ENCODE results near the gene LY6G6C. TPM values are rescaled to one million over a fixed set of nuclear protein-coding genes. Genes with fewer than 3 reads are reported as not detected.

Gene LY6G6C
- total RNA-seq, 2 donors from 2014 or later, result not detected

- H3K36me3 Mint-ChIP-seq (ENCODE audit: low read depth), result peaks cover 5% of the 10 kb centered on the region
- H3K4me3 Mint-ChIP-seq, result peak overlapping the region; percentile 96
- peak overlapping the region; percentile 75 for H3K27ac Mint-ChIP-seq
- H3K27me3 Mint-ChIP-seq, result no peaks in the 10 kb centered on the region
- peaks cover 40% of the 10 kb centered on the region for H3K4me1 Mint-ChIP-seq
- no peak for DNase-seq
- no peak for ATAC-seq
- H3K9me3 ChIP-seq (ENCODE audit: control insufficient read depth, low read length, poor library complexity, severe bottlenecking), result no peaks in the 10 kb centered on the region
These were observed 6.4 kb upstream of the LY6G6C start for GRCh38 chr6:31727717-31728671.

DNA sequence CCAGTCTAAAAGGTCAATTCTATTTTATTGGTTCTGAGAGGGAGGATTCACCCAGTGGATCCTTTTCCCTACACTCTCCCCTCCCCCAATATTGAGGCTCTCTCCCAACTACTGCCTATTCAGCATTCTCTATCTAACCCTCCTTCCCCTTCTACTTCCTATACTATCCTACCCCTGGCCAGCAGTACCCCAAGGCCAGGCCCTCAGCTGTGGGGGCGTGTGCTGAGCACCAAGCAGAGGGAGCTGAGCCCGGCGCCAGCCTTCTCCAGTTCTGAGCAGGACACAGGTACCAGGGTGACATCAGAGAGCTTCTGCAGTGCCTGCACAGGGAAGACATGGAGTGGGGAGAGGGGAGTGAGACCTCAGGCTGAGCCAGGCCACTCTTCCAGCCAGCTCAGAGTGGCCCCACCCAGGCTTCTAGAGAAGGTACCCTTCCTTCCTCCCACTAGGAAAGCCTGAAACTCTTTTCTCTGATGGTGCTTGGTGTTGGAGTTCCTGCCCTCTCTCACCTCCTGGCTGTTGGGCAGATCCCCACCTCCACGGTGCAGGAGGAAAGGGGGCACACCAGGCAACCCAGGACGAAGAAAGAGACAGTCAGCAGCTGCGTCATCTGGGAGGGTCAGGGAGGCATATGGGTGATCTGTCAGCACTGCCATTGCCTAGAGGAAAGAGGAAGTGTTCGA is 5.6 kb upstream of the LY6G6C start:
- H3K9me3 ChIP-seq (ENCODE audit: control insufficient read depth, low read length, poor library complexity, severe bottlenecking), result no peaks in the 10 kb centered on the region
- Mint-ChIP-seq H3K27me3 (no peaks in the 10 kb centered on the region), H3K4me3 (peak overlapping the region; percentile 74), H3K4me1 (peaks cover 40% of the 10 kb centered on the region), H3K27ac (peak overlapping the region; percentile 75), H3K36me3 (ENCODE audit: low read depth) (peaks cover 5% of the 10 kb centered on the region)
- ATAC-seq (peak; percentile 41), DNase-seq (no peak)

DNA sequence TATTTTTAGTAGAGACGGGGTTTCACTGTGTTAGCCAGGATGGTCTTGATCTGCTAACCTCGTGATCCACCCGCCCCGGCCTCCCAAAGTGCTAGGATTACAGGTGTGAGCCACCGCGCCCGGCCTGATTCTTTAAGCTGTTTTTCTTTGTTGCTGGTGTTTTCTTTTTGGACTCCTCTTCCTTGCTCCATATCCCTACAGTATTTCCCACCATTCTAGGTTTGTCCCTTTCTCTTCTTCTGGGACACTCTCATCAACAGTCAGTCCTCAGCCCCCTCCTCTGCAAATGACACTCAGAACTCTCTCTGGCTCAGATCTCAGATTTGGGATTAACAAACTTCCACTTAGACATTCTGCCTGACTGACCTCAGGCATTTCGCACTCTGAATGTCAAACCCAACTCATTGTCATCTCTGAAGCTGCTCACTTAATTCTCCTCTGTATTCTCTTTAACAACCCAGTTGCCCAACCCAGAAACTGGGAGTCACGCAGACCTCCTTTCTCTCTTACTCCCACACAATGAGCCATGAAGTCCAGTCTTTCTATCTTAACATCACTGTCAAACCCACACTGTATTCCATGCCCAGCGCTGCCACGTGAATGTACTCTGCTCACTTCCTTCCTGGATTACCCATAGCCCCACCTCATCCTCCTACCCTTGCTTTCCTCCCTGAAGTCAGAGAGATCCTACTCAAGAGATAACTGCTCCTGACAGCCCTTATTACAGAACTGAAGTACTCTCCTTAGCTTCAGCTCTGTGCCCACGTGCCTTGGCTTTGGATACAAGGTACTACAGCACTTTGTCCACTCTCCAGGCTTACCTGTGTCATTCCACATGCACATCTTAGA is 4.2 kb upstream of the LY6G6C start:
- no peak for DNase-seq
- Mint-ChIP-seq H3K36me3 (ENCODE audit: low read depth) (peaks cover 8% of the 10 kb centered on the region), H3K4me3 (no peak overlapping the region), H3K4me1 (peaks cover 40% of the 10 kb centered on the region), H3K27me3 (no peaks in the 10 kb centered on the region), H3K27ac (peak overlapping the region; percentile 85)
- H3K9me3 ChIP-seq (ENCODE audit: control insufficient read depth, low read length, poor library complexity, severe bottlenecking), result no peaks in the 10 kb centered on the region
- no peak for ATAC-seq

DNA sequence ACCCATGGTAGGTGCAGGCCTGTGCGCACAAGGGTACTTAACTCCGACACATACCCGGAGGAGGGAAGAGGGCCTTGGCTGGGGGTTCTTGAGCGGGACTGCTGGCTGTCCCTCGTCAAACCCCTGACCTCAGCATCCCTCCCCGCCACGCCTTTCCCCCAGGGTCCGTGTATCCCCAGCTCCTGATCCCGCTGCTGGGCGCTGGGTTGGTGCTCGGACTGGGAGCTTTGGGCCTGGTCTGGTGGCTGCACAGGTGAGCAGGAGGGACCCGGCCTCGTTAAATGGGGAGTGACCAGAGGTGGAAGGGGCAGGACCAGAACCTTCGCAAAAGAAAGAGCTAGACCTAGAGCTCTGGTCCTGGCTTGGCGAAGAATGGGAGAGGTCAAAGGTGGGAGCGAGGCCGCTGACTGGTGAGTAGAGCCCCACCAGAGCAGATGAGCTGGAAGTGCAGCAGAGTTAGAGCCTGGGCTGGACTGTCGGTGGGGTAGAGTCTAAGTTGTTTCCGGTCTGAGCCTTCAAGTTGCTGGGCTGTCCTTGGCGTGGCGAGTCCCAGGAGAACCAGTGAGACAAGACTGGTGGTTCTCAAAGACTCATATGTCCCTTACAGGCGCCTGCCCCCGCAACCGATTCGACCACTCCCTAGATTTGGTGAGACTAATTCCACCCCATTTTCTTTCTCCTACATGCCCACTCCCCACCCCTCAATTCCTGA is 2.6 kb upstream of the LY6G6C start:
- peaks cover 5% of the 10 kb centered on the region for H3K36me3 Mint-ChIP-seq (ENCODE audit: low read depth)
- H3K4me1 Mint-ChIP-seq, result peaks cover 31% of the 10 kb centered on the region
- ATAC-seq (no peak), DNase-seq (no peak)
- H3K27ac Mint-ChIP-seq, result no peak overlapping the region
- H3K9me3 ChIP-seq (ENCODE audit: control insufficient read depth, low read length, poor library complexity, severe bottlenecking), result no peaks in the 10 kb centered on the region
- no peaks in the 10 kb centered on the region for H3K27me3 Mint-ChIP-seq
- H3K4me3 Mint-ChIP-seq, result no peak overlapping the region

DNA sequence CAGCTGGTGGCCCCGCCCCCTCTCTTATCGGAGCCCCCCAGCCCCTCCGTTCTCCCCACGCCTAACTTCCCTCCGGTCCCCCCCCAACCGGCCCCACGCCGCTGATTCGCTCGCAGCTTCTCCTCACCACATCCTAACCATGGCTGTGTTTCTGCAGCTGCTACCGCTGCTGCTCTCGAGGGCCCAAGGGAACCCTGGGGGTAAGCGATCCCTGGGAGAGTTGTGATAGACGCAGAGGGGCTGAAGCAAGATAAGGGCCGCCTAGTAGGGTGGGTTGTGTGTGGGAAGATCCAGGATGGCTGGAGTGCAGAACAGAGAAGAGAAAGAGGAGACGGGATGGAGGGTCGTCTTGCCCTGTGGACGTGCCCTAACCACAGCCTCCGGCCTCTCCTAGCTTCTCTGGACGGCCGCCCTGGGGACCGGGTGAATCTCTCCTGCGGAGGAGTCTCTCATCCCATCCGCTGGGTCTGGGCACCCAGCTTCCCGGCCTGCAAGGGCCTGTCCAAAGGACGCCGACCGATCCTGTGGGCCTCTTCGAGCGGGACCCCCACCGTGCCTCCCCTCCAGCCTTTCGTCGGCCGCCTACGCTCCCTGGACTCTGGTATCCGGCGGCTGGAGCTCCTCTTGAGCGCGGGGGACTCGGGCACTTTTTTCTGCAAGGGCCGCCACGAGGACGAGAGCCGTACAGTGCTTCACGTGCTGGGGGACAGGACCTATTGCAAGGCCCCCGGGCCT is 1.9 kb upstream of the LY6G6C start, which contains the start of gene MPIG6B:
TSS of gene MPIG6B (plus strand) at position 129 of the 735 bp plus-strand sequence. CDS start at position 140, 11 bp downstream.
- H3K27me3 Mint-ChIP-seq, result no peaks in the 10 kb centered on the region
- H3K9me3 ChIP-seq (ENCODE audit: control insufficient read depth, low read length, poor library complexity, severe bottlenecking), result no peaks in the 10 kb centered on the region
- no peak within 1 kb of the TSS for H3K4me3 Mint-ChIP-seq
- H3K4me1 Mint-ChIP-seq, result peaks cover 33% of the 10 kb centered on the region
- no peak for DNase-seq
- peaks cover 5% of the 10 kb centered on the region for H3K36me3 Mint-ChIP-seq (ENCODE audit: low read depth)
- no peak for ATAC-seq
- no peak within 1 kb of the TSS for H3K27ac Mint-ChIP-seq

DNA sequence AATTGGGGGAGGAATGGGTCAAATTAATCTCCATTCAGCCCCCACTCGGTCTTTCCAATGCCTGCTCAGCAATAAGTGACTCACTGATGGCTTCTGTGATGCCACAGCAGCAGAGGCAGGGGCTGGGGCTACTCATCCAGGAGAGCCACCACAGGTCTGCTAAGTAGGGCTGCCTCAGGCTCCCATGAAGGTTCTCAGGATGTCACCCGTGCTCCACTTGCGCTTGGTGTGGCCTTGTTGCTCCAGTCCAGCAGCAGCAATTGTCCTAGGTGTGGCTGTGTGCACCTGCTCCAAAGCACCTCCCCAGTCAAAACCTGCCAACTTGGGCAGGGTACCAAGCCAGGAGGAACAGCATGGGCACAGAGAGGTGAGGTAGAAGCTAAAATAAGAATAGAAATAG is 627 bp upstream of the LY6G6C start:
- no peak for ATAC-seq
- peaks cover 27% of the 10 kb centered on the region for H3K4me1 Mint-ChIP-seq
- H3K36me3 Mint-ChIP-seq (ENCODE audit: low read depth), result peaks cover 5% of the 10 kb centered on the region
- H3K9me3 ChIP-seq (ENCODE audit: control insufficient read depth, low read length, poor library complexity, severe bottlenecking), result no peaks in the 10 kb centered on the region
- no peaks in the 10 kb centered on the region for H3K27me3 Mint-ChIP-seq
- no peak overlapping the region for H3K27ac Mint-ChIP-seq
- no peak for DNase-seq
- no peak overlapping the region for H3K4me3 Mint-ChIP-seq

GRCh38 chr6:31720196-31720770 is 1.3 kb downstream of the LY6G6C start:
- ATAC-seq, result no peak
- DNase-seq, result no peak
- Mint-ChIP-seq H3K27me3 (no peaks in the 10 kb centered on the region), H3K36me3 (ENCODE audit: low read depth) (peaks cover 3% of the 10 kb centered on the region), H3K4me3 (no peak overlapping the region), H3K4me1 (peaks cover 11% of the 10 kb centered on the region), H3K27ac (no peak overlapping the region)
- no peaks in the 10 kb centered on the region for H3K9me3 ChIP-seq (ENCODE audit: control insufficient read depth, low read length, poor library complexity, severe bottlenecking)

DNA sequence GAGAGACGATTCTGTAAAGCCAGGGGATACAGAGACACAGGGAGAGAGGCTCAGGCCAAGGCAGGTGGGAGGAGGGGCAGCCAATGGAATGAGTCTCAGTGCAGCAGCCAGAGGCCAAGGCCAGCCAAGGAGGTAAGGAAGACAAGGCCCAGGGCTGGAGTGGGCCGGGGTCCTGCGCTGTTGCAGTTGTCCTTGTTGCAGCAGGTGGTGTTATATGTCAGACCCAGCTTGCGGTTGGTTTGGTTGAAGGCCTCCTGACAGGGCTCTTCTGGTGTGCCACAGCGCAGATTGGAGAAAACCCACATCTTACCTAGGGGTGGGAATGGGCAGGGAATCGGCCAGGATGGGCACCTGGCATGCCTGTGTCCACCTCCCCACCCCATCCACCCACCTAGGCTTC is 2.5 kb downstream of the LY6G6C start:
- Mint-ChIP-seq H3K27ac (peak overlapping the region; percentile 63), H3K27me3 (no peaks in the 10 kb centered on the region), H3K36me3 (ENCODE audit: low read depth) (peaks cover 3% of the 10 kb centered on the region), H3K4me1 (peaks cover 13% of the 10 kb centered on the region), H3K4me3 (no peak overlapping the region)
- ATAC-seq (no peak), DNase-seq (no peak)
- H3K9me3 ChIP-seq (ENCODE audit: control insufficient read depth, low read length, poor library complexity, severe bottlenecking), result no peaks in the 10 kb centered on the region

- Mint-ChIP-seq H3K4me3 (no peak overlapping the region), H3K36me3 (ENCODE audit: low read depth) (peaks cover 3% of the 10 kb centered on the region), H3K27me3 (peaks cover under 1% of the 10 kb centered on the region), H3K27ac (peak overlapping the region; percentile 63), H3K4me1 (peaks cover 12% of the 10 kb centered on the region)
- ATAC-seq, result no peak
- DNase-seq, result no peak
- H3K9me3 ChIP-seq (ENCODE audit: control insufficient read depth, low read length, poor library complexity, severe bottlenecking), result no peaks in the 10 kb centered on the region
These were observed 3.3 kb downstream of the LY6G6C start for GRCh38 chr6:31718265-31718664.

DNA sequence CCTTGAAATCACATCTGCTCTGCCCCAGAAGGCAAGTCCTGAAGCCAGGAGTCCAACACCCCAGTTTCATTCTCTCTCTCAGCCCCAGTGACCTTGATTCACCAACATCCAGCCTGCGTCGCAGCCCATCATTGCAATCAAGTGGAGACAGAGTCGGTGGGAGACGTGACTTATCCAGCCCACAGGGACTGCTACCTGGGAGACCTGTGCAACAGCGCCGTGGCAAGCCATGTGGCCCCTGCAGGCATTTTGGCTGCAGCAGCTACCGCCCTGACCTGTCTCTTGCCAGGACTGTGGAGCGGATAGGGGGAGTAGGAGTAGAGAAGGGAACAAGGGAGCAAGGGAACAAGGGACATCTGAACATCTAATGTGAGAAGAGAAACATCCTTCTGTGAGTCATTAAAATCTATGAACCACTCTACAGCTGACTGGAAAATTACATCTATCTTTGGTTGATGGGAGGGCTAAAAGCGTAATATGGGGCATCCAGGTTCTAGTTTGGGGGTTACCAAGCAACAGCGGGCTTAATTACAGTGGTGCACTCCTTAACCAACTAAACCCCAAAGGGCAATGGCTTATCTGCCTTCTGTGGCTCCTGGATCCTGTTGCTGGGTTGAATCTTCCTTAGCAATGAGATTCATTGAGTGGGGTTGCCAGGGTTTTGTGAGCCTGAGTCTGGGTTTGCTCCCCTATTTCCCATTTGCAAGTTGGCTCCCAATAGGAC is 3.9 kb downstream of the LY6G6C start:
- DNase-seq (no peak), ATAC-seq (no peak)
- peaks cover 14% of the 10 kb centered on the region for H3K4me1 Mint-ChIP-seq
- H3K4me3 Mint-ChIP-seq, result no peak overlapping the region
- H3K36me3 Mint-ChIP-seq (ENCODE audit: low read depth), result peaks cover 3% of the 10 kb centered on the region
- H3K27me3 Mint-ChIP-seq, result peaks cover 6% of the 10 kb centered on the region
- no peaks in the 10 kb centered on the region for H3K9me3 ChIP-seq (ENCODE audit: control insufficient read depth, low read length, poor library complexity, severe bottlenecking)
- H3K27ac Mint-ChIP-seq, result no peak overlapping the region
